GM12891 (cell line): ENCODE results near the gene NHSL2. TPM values are rescaled to one million over a fixed set of nuclear protein-coding genes. Genes with fewer than 3 reads are reported as not detected.
"Not testable (repeated sequence)": the region's sequence is repeated elsewhere in the genome, so short reads cannot be mapped to it uniquely, and the experiment has no call there.

Experiments used
- DNase-seq: peaks from one replicate; pipeline ENCODE4 v3.0.0; 2011; ENCODE audit warnings: low spot score; ENCODE audit not compliant: insufficient read length
- FAIRE-seq: peaks from 2 replicates; lab custom pipeline; 2011; peaks lifted over from hg19 to GRCh38; lab: Jason Lieb, UNC
- PAX5 ChIP-seq: IDR thresholded peaks from 2 replicates; pipeline ENCODE4 v1.6.1; 2011; ENCODE audit warnings: low read length, moderate library complexity, mild to moderate bottlenecking; ENCODE audit not compliant: insufficient read depth, severe bottlenecking
- POLR2A ChIP-seq: IDR thresholded peaks from 2 replicates; pipeline ENCODE4 v1.6.1; 2011; ENCODE audit warnings: low read depth, low read length, control low read depth
- POLR2AphosphoS5 ChIP-seq: IDR thresholded peaks from 2 replicates; pipeline ENCODE4 v1.6.1; 2011; ENCODE audit warnings: low read depth, low read length, control low read depth
- POU2F2 ChIP-seq: IDR thresholded peaks from 2 replicates; pipeline ENCODE4 v1.6.1; 2011; ENCODE audit warnings: low read depth, mild to moderate bottlenecking, control low read depth, low read length, moderate library complexity
- SPI1 ChIP-seq: IDR thresholded peaks from 2 replicates; pipeline ENCODE4 v1.6.1; 2011; ENCODE audit warnings: low read depth, low read length, control low read depth
- TAF1 ChIP-seq: IDR thresholded peaks from 2 replicates; pipeline ENCODE4 v1.6.1; 2011; ENCODE audit warnings: low read depth, low read length, control low read depth
- polyA plus RNA-seq: library from polyadenylated mRNA; unstranded; fragments of >200 nt; gene quantifications from one replicate; pipeline ENCODE4 v1.2.1, GENCODE V29; 2012; ENCODE audit warnings: low read depth, missing spikeins, inconsistent platforms; ENCODE audit not compliant: missing spikeins

Gene NHSL2
- polyA plus RNA-seq = 0.14 TPM

DNA sequence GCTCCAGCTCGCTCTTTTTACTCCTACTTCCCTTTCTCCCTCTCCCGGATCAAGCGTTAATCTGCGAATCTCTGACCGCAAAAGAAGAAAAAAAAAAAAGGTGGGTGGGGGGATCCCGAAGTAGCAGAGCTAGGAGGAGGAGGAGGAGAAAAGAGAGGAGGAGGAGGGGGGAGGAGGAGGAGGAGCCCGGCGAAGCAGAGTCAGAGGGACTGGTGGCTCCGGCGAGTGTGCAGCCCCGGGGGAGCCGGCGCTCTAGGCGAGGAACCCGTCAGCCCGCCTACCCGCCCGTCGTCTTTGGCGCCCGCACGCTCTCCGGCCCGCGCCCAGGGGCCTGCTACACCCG is at the start of gene NHSL2:
Gene NHSL2 (plus strand): TSS at position 203 of the 343 bp plus-strand sequence.
- TF ChIP-seq POLR2A (no peak), PAX5 (no peak), POU2F2 (no peak), POLR2AphosphoS5 (no peak), TAF1 (no peak), SPI1 (no peak)
- FAIRE-seq (no peak), DNase-seq (no peak)

GRCh38 chrX:71867680-71868079 is 43.0 kb upstream of the NHSL2 start:
- FAIRE-seq (no peak), DNase-seq (no peak)
- TF ChIP-seq POLR2AphosphoS5 (no peak), TAF1 (no peak), POU2F2 (no peak), POLR2A (no peak), PAX5 (no peak), SPI1 (no peak)

- DNase-seq, FAIRE-seq: not testable (repeated sequence)
Measured at GRCh38 chrX:71869566-71869965, 41.1 kb upstream of the NHSL2 start.

DNA sequence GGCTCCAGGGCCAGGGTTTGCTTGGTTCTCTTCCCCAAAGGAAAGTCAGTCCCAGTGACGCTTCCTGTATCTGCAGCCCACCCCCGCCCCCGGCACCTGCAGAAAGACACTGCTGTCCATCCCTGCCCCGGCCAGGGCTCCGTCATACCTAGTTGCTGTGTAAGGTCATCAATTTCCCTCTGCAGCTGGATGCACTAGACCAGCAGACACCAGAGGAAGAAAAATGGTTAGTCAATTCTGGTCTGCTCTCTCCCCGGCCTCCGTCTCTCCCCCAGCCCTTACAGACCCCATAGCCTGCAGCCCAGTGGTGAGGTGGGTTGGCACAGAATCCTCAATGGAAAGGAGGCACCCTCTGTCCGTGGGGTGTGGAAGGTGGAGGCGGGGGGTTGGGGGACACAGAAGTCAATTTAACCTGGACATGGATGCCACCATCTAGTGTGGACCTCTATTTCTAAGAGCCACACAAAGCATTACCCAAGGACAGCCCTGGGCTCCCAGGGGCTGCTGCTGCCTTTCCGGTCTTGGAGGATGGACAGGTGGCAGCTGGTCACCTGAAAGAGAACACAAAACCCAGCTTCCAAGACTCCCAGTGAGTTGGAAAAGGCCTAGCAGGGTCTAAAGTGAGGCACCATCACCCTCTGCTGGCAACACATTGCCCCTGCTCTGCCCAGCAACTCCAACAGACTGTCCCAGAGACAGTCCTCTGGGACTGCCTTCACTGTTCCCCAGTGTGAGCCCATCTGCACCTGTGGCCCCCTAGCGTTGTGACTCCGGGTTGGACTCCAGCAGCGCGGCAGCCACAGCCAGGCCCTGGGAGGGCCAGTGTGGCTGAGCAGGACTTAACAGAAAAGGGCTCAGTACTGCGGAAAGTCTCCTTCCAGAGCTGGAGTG is 40.2 kb upstream of the NHSL2 start:
- DNase-seq = no peak
- TF ChIP-seq POU2F2 = no peak
- TF ChIP-seq SPI1 = no peak
- no peak for TF ChIP-seq TAF1
- no peak for TF ChIP-seq POLR2A
- TF ChIP-seq POLR2AphosphoS5 = no peak
- TF ChIP-seq PAX5 = no peak
- FAIRE-seq = peak; percentile 23

- no peak for DNase-seq
- TF ChIP-seq TAF1 (no peak), POLR2AphosphoS5 (no peak), POU2F2 (no peak), POLR2A (no peak), SPI1 (no peak)
- FAIRE-seq = no peak
Measured at GRCh38 chrX:71871367-71871766, 39.3 kb upstream of the NHSL2 start.

DNA sequence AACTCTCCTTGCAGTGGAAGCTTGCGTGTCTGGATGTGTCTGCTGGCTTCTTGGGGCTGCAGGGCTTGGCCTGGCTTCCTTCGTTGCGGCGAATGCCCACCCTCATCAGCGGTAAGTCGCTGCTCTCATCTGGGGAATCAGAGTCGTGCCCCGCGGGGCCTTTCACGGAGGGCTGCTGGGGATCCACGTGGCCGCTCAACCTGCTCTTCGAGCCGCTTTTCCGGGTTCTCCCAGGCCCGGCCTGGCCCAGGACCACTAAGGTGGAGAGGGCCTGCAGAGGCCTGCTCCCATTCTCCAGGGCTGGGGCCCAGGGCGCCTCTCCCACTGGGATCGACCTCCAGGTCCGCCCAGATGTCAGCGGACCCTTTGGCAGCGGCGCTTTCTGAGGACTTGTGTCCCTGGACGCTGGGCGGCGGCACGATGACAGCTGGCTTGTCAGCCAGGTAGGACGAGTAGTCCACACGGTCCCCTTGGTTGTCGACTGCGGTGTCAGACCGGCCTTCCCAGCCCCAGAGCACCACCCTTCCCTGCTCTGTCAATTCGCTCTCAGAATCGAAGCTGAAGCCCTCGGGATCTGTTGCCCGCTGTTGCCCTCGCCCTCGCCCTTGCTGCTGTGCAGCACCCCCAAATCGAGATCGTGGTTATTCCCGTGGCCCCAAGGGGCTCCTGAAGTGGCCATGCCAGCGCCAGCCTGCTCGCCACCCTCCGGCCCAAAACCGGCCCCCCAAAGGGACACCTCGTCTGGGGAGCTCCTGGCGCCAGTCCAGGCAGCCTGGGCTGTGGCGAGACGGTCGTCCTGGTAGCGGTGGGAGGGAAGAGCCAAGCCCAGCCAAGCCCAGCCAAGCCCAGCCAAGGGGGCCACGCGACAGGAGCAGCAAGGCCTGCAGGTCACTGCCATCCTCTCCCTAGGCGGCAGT is 37.8 kb upstream of the NHSL2 start:
- no peak for TF ChIP-seq POLR2AphosphoS5
- no peak for TF ChIP-seq POLR2A
- TF ChIP-seq POU2F2 = no peak
- no peak for TF ChIP-seq PAX5
- FAIRE-seq (no peak), DNase-seq (no peak)

GRCh38 chrX:71873459-71873833 is 37.2 kb upstream of the NHSL2 start:
- FAIRE-seq (no peak), DNase-seq (no peak)
- TF ChIP-seq PAX5 (no peak), TAF1 (no peak), POLR2AphosphoS5 (no peak), POU2F2 (no peak), SPI1 (no peak), POLR2A (no peak)

DNA sequence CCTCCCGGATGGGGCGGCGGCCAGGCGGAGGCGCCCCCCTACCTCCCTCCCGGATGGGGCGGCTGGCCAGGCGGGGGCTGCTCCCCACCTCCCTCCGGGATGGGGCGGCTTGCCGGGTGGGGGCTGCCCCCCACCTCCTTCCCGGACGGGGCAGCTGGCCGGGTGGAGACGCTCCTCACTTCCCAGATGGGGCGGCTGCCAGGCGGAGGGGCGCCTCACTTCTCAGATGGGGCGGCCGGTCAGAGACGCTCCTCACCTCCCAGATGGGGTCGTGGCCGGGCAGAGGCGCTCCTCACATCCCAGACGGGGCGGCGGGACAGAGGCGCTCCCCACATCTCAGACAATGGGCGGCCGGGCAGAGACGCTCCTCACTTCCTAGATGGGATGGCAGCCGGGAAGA is 33.8 kb upstream of the NHSL2 start:
- DNase-seq, FAIRE-seq: not testable (repeated sequence)

DNA sequence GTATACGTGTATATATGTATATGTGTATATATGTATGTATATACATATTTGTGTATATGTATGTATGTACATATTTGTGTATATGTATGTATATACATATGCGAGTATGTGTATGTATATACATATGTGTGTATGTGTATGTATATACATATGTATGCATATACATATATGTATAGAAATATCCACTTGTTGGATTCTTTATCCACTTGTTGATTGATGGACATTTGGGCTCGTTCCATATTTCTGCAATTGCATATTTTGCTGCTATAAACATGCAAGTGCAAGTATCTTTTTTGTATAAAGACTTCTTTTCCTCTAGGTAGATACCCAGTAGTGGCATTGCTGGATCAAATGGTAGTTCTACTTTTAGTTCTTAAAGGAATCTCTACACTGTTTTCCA is 25.5 kb upstream of the NHSL2 start:
- no peak for DNase-seq
- TF ChIP-seq PAX5 = no peak
- TF ChIP-seq POU2F2 = no peak
- TF ChIP-seq TAF1 = no peak
- no peak for TF ChIP-seq POLR2A
- TF ChIP-seq SPI1 = no peak
- no peak for TF ChIP-seq POLR2AphosphoS5
- FAIRE-seq = no peak
